Esophagus squamous epithelium (tissue), 5 donors: ENCODE measurements around the gene DYNC2H1. TPM values are rescaled to one million over a fixed set of nuclear protein-coding genes. Genes with fewer than 3 reads are reported as not detected.

Experiments used
- DNase-seq: peaks from one replicate; lab custom pipeline; 2025; lab: John Stamatoyannopoulos, UW
- H3K27ac ChIP-seq, 4 donors: fragments of 200-600 bp; sonication (generic); one replicate each; pipeline ENCODE4 v1.5.1; 2016 to 2019; ENCODE audit warnings: mild to moderate bottlenecking in 1 of 4
- H3K27me3 ChIP-seq, 4 donors: fragments of 200-600 bp; sonication (generic); 1 replicate in 3 of 4; 2 replicates in 1 of 4; pipeline versions ENCODE4 v1.5.1 to v1.6.0; 2017 to 2021; ENCODE audit warnings: antibody characterized with exemption in 1 of 4
- H3K36me3 ChIP-seq, 3 donors: fragments of 200-600 bp; sonication (generic); one replicate each; pipeline ENCODE4 v1.5.1; 2016 to 2019
- H3K4me1 ChIP-seq, 3 donors: fragments of 200-600 bp; sonication (generic); one replicate each; pipeline ENCODE4 v1.5.1; 2017 to 2019
- H3K4me3 ChIP-seq, 4 donors: fragments of 200-600 bp; sonication (generic); 1 replicate in 3 of 4; 2 replicates in 1 of 4; pipeline ENCODE4 v1.5.1; 2016 to 2019; ENCODE audit warnings: mild to moderate bottlenecking in 2 of 4, moderate library complexity in 1 of 4
- H3K9me3 ChIP-seq, 3 donors: fragments of 200-600 bp; sonication (generic); one replicate each; pipeline ENCODE4 v1.5.1; 2016 to 2019
- POLR2A ChIP-seq, 4 donors: fragments of 450-650 bp; IDR thresholded peaks; one replicate each; pipeline ENCODE4 v1.6.1; 2017; ENCODE audit warnings: antibody characterized with exemption in 4 of 4, mild to moderate bottlenecking in 4 of 4, moderate library complexity in 3 of 4
- WGBS, 2 donors: methylation state at CpG; one replicate each; pipeline ENCODE4 v1.1.5; 2018; 5-methylcytosine and 5-hydroxymethylcytosine counted together
- intact Hi-C: fragments of 100-400 bp; cut with DNase I; formaldehyde crosslinking; loops from one replicate; pipeline ENCODE4 v1.15.0; 2022
- total RNA-seq, 4 donors: library from RNA; depleted of rRNA; stranded (reverse); fragments of >200 nt; gene quantifications; one replicate each; pipeline ENCODE4 v1.1.0, GENCODE V29; 2016
- TF ChIP-seq, protein P1 (sequence below), 6 experiments: fragments of 450-650 bp in 4 of 6; fragments of 200-600 bp in 2 of 6; sonication (generic) in 2 of 6; IDR thresholded peaks; one replicate each; pipeline ENCODE4 v1.5.1; 2016 to 2019; ENCODE audit warnings: antibody characterized with exemption in 6 of 6, mild to moderate bottlenecking in 4 of 6, moderate library complexity in 4 of 6
- donor health status: DM: yes; HTN: yes; CAD: no.

The DYNC2H1 gene
- total RNA-seq, 4 donors from 2014 or later: 6.8 to 13.9 (median 9.3) TPM

DNA sequence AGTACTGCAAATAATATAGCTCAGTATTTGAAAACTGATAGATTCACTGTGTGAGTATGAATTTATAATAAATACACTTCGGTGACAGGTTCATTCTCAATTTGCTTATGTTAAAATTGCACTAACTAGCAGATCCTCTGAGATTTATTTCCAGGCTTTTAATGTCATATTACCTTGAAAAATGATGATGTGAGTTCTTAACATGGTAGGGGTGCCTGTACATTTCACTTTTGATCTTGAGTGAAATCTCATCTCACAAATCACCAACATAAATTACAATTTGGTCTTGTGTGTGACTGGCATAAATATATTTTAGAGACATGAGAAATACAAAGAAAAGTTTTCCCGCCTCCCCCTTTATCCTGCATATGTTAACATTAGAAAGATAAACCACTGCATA lies 240.4 kb downstream of the DYNC2H1 start:
- Histone ChIP-seq H3K27ac (no peak overlapping the region), H3K36me3 (no peaks in the 10 kb centered on the region), H3K4me1 (no peaks in the 10 kb centered on the region), H3K4me3 (no peak overlapping the region), H3K9me3 (no peaks in the 10 kb centered on the region), H3K27me3 (no peaks in the 10 kb centered on the region)
- intact Hi-C loops: no loop called here
- whole genome bisulfite sequencing, 2 donors: 90 to 91% methylated on average over 2 of the region's 2 CpGs
- DNase-seq: no peak
- TF ChIP-seq, protein P1, sequence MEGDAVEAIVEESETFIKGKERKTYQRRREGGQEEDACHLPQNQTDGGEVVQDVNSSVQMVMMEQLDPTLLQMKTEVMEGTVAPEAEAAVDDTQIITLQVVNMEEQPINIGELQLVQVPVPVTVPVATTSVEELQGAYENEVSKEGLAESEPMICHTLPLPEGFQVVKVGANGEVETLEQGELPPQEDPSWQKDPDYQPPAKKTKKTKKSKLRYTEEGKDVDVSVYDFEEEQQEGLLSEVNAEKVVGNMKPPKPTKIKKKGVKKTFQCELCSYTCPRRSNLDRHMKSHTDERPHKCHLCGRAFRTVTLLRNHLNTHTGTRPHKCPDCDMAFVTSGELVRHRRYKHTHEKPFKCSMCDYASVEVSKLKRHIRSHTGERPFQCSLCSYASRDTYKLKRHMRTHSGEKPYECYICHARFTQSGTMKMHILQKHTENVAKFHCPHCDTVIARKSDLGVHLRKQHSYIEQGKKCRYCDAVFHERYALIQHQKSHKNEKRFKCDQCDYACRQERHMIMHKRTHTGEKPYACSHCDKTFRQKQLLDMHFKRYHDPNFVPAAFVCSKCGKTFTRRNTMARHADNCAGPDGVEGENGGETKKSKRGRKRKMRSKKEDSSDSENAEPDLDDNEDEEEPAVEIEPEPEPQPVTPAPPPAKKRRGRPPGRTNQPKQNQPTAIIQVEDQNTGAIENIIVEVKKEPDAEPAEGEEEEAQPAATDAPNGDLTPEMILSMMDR (IDR thresholded peaks at IDR 0.05): no peak
- TF ChIP-seq POLR2A (IDR thresholded peaks at IDR 0.05): no peak

DNA sequence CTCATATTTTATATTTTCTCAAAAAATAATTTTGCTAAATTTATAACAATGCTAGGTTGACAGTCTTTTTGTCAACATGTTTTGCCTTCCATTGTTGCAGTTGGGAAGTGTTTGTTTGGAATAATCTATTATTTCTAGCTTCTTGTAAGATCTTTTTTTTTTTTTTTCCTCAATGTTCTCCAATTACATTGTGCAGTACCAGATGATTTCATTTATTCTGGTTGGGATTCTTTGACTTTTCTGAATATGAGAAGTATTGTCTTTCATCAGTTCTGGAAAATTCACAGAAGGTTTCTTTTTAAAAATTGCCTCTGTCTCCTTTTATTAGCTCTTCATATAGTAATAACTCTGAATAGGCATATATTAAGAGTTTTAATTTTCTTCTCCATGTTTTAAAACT lies 245.4 kb downstream of the DYNC2H1 start:
- Histone ChIP-seq H3K4me1 (no peaks in the 10 kb centered on the region), H3K36me3 (peaks cover 0 to 3% (median 0%) of the 10 kb centered on the region in 3 donors), H3K4me3 (no peak overlapping the region), H3K9me3 (no peaks in the 10 kb centered on the region), H3K27me3 (no peaks in the 10 kb centered on the region), H3K27ac (no peak overlapping the region)
- TF ChIP-seq, protein P1 (IDR thresholded peaks at IDR 0.05): no peak
- TF ChIP-seq POLR2A (IDR thresholded peaks at IDR 0.05): no peak
- no peak for DNase-seq
- intact Hi-C loops: no loop called here

DNA sequence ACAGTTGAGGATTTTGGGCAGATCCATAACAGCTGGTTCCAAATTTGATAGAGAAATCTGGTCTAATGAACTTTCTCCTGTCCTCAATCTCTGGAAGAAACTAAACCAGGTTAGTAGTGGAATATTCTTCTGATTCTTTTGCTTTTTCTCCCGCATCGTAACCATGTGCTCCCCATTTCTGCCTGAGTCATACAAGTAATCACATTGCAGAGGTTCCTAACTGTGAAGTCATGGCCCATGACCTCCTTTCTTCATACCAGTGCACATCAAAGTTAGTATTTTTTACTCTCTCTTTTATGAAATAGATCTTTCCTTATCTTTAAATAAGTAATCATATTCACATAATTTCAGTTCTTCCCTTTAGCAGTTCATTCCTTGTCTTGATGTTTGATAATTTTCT lies 249.0 kb downstream of the DYNC2H1 start:
- 92 to 97% methylated on average over 2 of the region's 2 CpGs for WGBS, 2 donors
- Histone ChIP-seq H3K4me3 (no peak overlapping the region), H3K27me3 (no peaks in the 10 kb centered on the region), H3K9me3 (no peaks in the 10 kb centered on the region), H3K27ac (no peak overlapping the region), H3K4me1 (no peaks in the 10 kb centered on the region), H3K36me3 (peaks cover 0 to 3% (median 0%) of the 10 kb centered on the region in 3 donors)
- intact Hi-C loops: no loop called here
- DNase-seq: no peak
- no peak for TF ChIP-seq POLR2A (IDR thresholded peaks at IDR 0.05)
- TF ChIP-seq, protein P1 (IDR thresholded peaks at IDR 0.05): no peak

DNA sequence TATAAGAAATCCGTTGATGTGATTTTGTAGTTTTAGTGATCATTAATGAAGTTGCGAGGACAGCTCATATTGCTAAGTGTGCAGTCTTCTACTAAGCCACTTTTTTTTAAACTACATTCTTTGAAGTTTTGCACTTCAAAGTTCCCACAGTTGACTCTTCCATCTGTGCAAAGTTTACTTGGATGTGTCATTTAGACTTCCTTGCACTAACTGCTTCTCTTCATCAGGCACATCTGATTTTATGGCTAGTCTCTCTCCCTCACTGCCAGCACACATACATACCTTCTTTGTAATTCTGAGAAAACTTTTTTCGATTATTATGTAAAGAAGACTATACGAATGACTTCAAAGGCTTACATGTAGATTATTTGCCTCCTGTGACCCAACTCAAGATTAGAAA lies 250.0 kb downstream of the DYNC2H1 start:
- Histone ChIP-seq H3K36me3 (peaks cover 0 to 3% (median 0%) of the 10 kb centered on the region in 3 donors), H3K4me3 (no peak overlapping the region), H3K27me3 (no peaks in the 10 kb centered on the region), H3K9me3 (no peaks in the 10 kb centered on the region), H3K27ac (no peak overlapping the region), H3K4me1 (no peaks in the 10 kb centered on the region)
- TF ChIP-seq, protein P1 (IDR thresholded peaks at IDR 0.05): no peak
- no peak for TF ChIP-seq POLR2A (IDR thresholded peaks at IDR 0.05)
- intact Hi-C loops: no loop called here
- 84 to 87% methylated on average over 4 of the region's 4 CpGs for WGBS, 2 donors
- DNase-seq: no peak

DNA sequence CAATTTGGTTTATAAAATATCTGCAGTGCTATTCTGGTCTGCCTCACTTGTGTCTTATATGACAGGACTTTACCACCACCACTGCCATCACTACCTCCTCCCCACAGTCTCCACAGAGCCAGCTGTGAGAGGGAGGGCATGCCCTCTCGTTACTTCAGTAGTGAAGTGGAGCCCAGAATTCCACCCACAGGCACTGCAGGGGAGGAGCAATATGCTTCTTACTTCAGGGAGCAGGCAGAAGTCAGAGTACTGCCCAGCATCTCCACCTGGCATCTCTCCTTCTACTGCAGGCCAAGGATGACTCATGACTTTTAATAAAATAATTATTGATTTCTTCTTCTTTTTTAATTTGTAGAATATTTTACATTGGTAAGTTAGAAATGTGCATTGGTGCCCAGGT lies 255.5 kb downstream of the DYNC2H1 start:
- intact Hi-C loops: no loop called here
- TF ChIP-seq POLR2A (IDR thresholded peaks at IDR 0.05): no peak
- TF ChIP-seq, protein P1 (IDR thresholded peaks at IDR 0.05): no peak
- Histone ChIP-seq H3K27me3 (no peaks in the 10 kb centered on the region), H3K27ac (no peak overlapping the region), H3K4me3 (no peak overlapping the region), H3K9me3 (no peaks in the 10 kb centered on the region), H3K36me3 (peaks cover 0 to 9% (median 0%) of the 10 kb centered on the region in 3 donors), H3K4me1 (no peaks in the 10 kb centered on the region)
- DNase-seq: no peak
- WGBS, 2 donors: 50 to 71% methylated on average over 1 of the region's 1 CpG
